Measurements from ENCODE around the gene TNFSF4.

The TNFSF4 gene

DNA sequence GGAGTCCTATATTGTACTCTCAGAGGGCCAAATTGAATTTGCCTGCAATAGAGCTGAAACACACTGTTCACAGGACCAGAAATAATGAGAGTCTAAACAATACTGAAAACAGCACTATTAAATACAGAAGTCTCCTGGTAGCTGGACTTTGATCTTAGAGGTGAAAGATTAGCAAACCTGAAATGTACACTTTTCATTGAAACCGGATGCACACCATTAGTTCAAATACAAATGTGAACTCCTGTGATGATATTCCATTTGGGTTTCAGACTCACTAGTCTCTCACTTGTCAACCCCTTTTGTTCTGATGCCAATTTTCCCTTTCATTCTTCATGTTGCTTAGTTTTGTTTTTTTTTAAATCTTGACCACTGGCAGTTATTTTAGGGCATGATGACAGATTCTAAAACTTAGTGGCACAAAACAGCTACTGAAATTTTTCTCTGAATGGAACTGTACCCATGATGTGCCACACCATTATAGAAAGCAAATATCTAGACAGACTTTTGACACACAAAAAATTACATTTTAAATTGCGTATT is 5.9 kb upstream of the TNFSF4 start:
- Histone ChIP-seq H3K27me3 (ENCODE audit: insufficient read depth, low read length, poor library complexity) (no peaks in the 10 kb centered on the region), H3K9ac (ENCODE audit: low read depth, low read length) (no peak overlapping the region), H3K36me3 (ENCODE audit: insufficient read depth, low read length) (no peaks in the 10 kb centered on the region), H4K20me1 (ENCODE audit: insufficient read depth, low read length) (no peaks in the 10 kb centered on the region), H3K9me3 (ENCODE audit: insufficient read depth, low read length, severe bottlenecking) (no peaks in the 10 kb centered on the region), H3K4me2 (ENCODE audit: insufficient read depth, low read length) (no peak overlapping the region), H3K4me1 (ENCODE audit: insufficient read depth, low read length) (peaks cover 11% of the 10 kb centered on the region), H3K27ac (ENCODE audit: low read length) (no peak overlapping the region), H3K79me2 (ENCODE audit: insufficient read depth, low read length) (no peaks in the 10 kb centered on the region), H2AFZ (ENCODE audit: low read depth, low read length) (no peak overlapping the region), H3K4me3 (ENCODE audit: low read depth in 1 of 2, low read length in 2 of 2) (no peak overlapping the region)
- ATAC-seq (ENCODE audit: insufficient read depth, low read depth) (no peak), DNase-seq (no peak)
- TF ChIP-seq, protein P1, sequence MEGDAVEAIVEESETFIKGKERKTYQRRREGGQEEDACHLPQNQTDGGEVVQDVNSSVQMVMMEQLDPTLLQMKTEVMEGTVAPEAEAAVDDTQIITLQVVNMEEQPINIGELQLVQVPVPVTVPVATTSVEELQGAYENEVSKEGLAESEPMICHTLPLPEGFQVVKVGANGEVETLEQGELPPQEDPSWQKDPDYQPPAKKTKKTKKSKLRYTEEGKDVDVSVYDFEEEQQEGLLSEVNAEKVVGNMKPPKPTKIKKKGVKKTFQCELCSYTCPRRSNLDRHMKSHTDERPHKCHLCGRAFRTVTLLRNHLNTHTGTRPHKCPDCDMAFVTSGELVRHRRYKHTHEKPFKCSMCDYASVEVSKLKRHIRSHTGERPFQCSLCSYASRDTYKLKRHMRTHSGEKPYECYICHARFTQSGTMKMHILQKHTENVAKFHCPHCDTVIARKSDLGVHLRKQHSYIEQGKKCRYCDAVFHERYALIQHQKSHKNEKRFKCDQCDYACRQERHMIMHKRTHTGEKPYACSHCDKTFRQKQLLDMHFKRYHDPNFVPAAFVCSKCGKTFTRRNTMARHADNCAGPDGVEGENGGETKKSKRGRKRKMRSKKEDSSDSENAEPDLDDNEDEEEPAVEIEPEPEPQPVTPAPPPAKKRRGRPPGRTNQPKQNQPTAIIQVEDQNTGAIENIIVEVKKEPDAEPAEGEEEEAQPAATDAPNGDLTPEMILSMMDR (IDR thresholded peaks at IDR 0.05; ENCODE audit: borderline replicate concordance, extremely low read depth, low read length, poor library complexity, severe bottlenecking) = no peak
- no peak for TF ChIP-seq EZH2 (IDR thresholded peaks at IDR 0.05; ENCODE audit: borderline replicate concordance, low read depth, low read length, severe bottlenecking)

DNA sequence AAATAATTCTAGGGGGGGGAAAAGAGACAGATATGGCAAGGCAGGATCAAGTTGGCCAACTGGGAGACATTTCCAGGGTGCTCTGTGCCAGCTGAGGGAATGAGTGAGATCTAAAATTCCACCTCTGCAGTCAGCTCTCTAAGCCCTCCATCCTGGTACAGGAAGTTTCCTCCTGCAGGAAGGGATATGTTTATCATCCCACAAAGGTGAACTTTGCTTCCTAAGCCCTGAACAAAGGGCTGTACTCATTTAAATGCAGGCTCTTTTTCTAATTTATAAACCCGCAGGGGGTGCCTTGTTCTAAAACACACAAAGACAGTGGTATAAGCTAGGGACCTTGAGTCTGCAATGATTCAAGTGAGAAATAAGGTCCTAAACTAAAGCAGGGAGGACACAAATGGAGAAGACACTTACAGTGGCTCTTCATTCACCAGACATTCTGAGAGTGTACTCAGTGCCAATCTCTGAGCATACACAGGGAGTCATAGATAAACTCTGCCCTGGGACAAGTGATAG is 3.6 kb upstream of the TNFSF4 start:
- TF ChIP-seq, protein P1 (IDR thresholded peaks at IDR 0.05; ENCODE audit: borderline replicate concordance, extremely low read depth, low read length, poor library complexity, severe bottlenecking) = no peak
- no peak for TF ChIP-seq EZH2 (IDR thresholded peaks at IDR 0.05; ENCODE audit: borderline replicate concordance, low read depth, low read length, severe bottlenecking)
- Histone ChIP-seq H3K9ac (ENCODE audit: low read depth, low read length) (no peak overlapping the region), H3K9me3 (ENCODE audit: insufficient read depth, low read length, severe bottlenecking) (no peaks in the 10 kb centered on the region), H4K20me1 (ENCODE audit: insufficient read depth, low read length) (no peaks in the 10 kb centered on the region), H3K4me1 (ENCODE audit: insufficient read depth, low read length) (peaks cover 34% of the 10 kb centered on the region), H3K4me2 (ENCODE audit: insufficient read depth, low read length) (no peak overlapping the region), H3K27ac (ENCODE audit: low read length) (no peak overlapping the region), H3K27me3 (ENCODE audit: insufficient read depth, low read length, poor library complexity) (no peaks in the 10 kb centered on the region), H3K36me3 (ENCODE audit: insufficient read depth, low read length) (no peaks in the 10 kb centered on the region), H3K79me2 (ENCODE audit: insufficient read depth, low read length) (no peaks in the 10 kb centered on the region), H3K4me3 (ENCODE audit: low read depth in 1 of 2, low read length in 2 of 2) (no peak overlapping the region), H2AFZ (ENCODE audit: low read depth, low read length) (0 out of 2 replicates have a peak overlapping the region, but pooled peaks have one; percentile 13)
- no peak for ATAC-seq (ENCODE audit: insufficient read depth, low read depth)
- DNase-seq = no peak

DNA sequence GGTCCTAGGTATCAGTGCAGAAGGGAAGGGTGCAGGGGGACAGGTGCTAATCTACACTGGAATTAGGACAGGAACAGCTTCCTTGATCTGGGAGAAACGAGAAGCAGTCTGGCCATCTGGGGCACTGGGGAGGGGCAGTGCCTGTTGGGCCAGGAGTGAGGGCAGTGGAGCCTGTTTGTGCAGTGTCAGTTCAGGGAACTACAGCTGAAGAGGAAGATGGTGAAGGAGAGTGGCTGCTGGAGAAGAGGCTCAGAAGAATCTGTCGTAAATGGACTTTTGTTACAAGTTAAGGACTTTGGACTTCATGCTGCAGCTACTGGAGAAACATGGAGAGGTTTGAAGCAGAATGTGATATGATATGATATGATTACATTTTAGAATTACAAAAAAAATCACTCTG is 3.2 kb upstream of the TNFSF4 start:
- H4K20me1 ChIP-seq (ENCODE audit: insufficient read depth, low read length) = no peaks in the 10 kb centered on the region
- H3K9ac ChIP-seq (ENCODE audit: low read depth, low read length) = no peak overlapping the region
- no peak overlapping the region for H3K4me3 ChIP-seq (ENCODE audit: low read depth in 1 of 2, low read length in 2 of 2)
- ATAC-seq (ENCODE audit: insufficient read depth, low read depth) (no peak), DNase-seq (no peak)
- TF ChIP-seq, protein P1 (IDR thresholded peaks at IDR 0.05; ENCODE audit: borderline replicate concordance, extremely low read depth, low read length, poor library complexity, severe bottlenecking) = no peak
- no peak for TF ChIP-seq EZH2 (IDR thresholded peaks at IDR 0.05; ENCODE audit: borderline replicate concordance, low read depth, low read length, severe bottlenecking)
- H3K27ac ChIP-seq (ENCODE audit: low read length) = peak overlapping the region; percentile 33; the same call in 1 of the 2 replicates
- H3K36me3 ChIP-seq (ENCODE audit: insufficient read depth, low read length) = no peaks in the 10 kb centered on the region
- no peak overlapping the region for H3K4me2 ChIP-seq (ENCODE audit: insufficient read depth, low read length)
- no peaks in the 10 kb centered on the region for H3K9me3 ChIP-seq (ENCODE audit: insufficient read depth, low read length, severe bottlenecking)
- H2AFZ ChIP-seq (ENCODE audit: low read depth, low read length) = no peak overlapping the region
- H3K27me3 ChIP-seq (ENCODE audit: insufficient read depth, low read length, poor library complexity) = no peaks in the 10 kb centered on the region
- H3K79me2 ChIP-seq (ENCODE audit: insufficient read depth, low read length) = no peaks in the 10 kb centered on the region
- H3K4me1 ChIP-seq (ENCODE audit: insufficient read depth, low read length) = peaks cover 39% of the 10 kb centered on the region

Measured in DND-41 (cell line).